OCI-LY3 (cell line): ENCODE data around the gene EEF1AKMT3.

Experiments used
- EZH2phosphoT487 ChIP-seq: fragments of 200-600 bp; shearing (Covaris generic); IDR thresholded peaks from 2 replicates; pipeline ENCODE4 v1.6.1; 2018; ENCODE audit warnings: antibody characterized with exemption, mixed run types, low read depth
- TF ChIP-seq, protein P1 (sequence below): fragments of 200-600, 300-600 bp; sonication (generic); IDR thresholded peaks from 2 replicates; pipeline ENCODE4 v1.5.1; 2014; ENCODE audit warnings: antibody characterized with exemption, low read length, low read depth

DNA sequence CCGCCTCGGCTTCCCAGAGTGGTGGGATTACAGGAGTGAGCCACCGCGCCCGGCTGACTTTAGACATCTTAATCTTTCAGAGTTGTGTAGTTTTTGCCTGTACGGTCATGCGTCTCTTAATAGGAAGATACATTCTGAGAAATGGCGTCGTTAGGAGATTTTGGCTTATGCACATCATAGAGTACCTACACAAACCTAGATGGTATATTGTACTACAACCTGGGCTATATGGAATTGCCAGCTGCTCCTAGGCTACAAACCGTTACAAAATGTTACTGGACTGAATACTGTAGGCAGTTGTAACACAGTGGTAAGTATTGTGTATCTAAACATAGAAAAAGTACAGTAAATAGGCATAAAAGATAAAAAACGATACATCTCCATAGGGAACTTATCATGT lies 11.4 kb downstream of the EEF1AKMT3 start:
- TF ChIP-seq, protein P1, sequence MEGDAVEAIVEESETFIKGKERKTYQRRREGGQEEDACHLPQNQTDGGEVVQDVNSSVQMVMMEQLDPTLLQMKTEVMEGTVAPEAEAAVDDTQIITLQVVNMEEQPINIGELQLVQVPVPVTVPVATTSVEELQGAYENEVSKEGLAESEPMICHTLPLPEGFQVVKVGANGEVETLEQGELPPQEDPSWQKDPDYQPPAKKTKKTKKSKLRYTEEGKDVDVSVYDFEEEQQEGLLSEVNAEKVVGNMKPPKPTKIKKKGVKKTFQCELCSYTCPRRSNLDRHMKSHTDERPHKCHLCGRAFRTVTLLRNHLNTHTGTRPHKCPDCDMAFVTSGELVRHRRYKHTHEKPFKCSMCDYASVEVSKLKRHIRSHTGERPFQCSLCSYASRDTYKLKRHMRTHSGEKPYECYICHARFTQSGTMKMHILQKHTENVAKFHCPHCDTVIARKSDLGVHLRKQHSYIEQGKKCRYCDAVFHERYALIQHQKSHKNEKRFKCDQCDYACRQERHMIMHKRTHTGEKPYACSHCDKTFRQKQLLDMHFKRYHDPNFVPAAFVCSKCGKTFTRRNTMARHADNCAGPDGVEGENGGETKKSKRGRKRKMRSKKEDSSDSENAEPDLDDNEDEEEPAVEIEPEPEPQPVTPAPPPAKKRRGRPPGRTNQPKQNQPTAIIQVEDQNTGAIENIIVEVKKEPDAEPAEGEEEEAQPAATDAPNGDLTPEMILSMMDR = no peak
- TF ChIP-seq EZH2phosphoT487 = no peak
